ENCODE results near the gene TSPAN18. TPM values are rescaled to one million over a fixed set of nuclear protein-coding genes. Genes with fewer than 3 reads are reported as not detected.

The TSPAN18 gene
- total and polyA plus RNA-seq, 2 experiments from 2014 or later: 68.6 to 82.8 TPM

- Histone ChIP-seq H3K4me1 (ENCODE audit: low read depth) (peaks cover 9% of the 10 kb centered on the region), H3K4me3 (no peak overlapping the region), H3K9me3 (ENCODE audit: low read depth) (no peaks in the 10 kb centered on the region), H3K27ac (no peak overlapping the region), H3K36me3 (no peaks in the 10 kb centered on the region), H3K27me3 (no peaks in the 10 kb centered on the region)
- TF ChIP-seq CTCF (IDR thresholded peaks at IDR 0.05; ENCODE audit: low read depth, low read length): no peak
- no peak for DNase-seq (ENCODE audit: low read depth in 1 of 2, low spot score in 1 of 2)
These were observed 92.6 kb downstream of the TSPAN18 start for GRCh38 chr11:44819346-44819745.

DNA sequence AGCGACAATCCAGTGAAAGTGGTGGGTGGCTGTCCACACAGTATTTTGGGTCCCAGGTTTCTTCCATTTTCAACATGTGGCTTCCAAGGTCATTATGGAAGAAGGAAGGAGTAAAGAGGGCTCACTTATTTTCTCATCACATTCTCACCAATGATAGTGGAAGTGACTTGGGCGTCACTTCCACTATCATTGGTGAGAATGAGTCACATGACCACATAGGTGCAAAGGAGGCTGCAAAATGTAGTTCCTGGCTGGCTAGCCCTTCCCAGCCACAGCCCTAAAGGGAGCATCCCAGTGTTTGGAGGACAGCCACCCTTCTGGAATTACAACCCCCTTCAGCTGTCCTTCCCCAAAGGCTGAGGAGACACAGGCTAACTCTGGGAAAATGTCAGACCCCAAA, 95.6 kb downstream of the TSPAN18 start:
- TF ChIP-seq CTCF (IDR thresholded peaks at IDR 0.05; ENCODE audit: low read depth, low read length): no peak
- no peak overlapping the region for H3K27ac ChIP-seq

GRCh38 chr11:44823006-44823405, 96.2 kb downstream of the TSPAN18 start:
- H3K4me1 ChIP-seq (ENCODE audit: low read depth): peaks cover 24% of the 10 kb centered on the region
- no peaks in the 10 kb centered on the region for H3K27me3 ChIP-seq
- no peaks in the 10 kb centered on the region for H3K36me3 ChIP-seq
- no peak overlapping the region for H3K27ac ChIP-seq
- H3K4me3 ChIP-seq: no peak overlapping the region
- no peaks in the 10 kb centered on the region for H3K9me3 ChIP-seq (ENCODE audit: low read depth)
- TF ChIP-seq CTCF (IDR thresholded peaks at IDR 0.05; ENCODE audit: low read depth, low read length): peak; percentile 33
- no peak for DNase-seq (ENCODE audit: low read depth in 1 of 2, low spot score in 1 of 2)

More for the DNA sequence above, 95.6 kb downstream of the TSPAN18 start:
- Histone ChIP-seq H3K27me3 (no peaks in the 10 kb centered on the region), H3K4me1 (ENCODE audit: low read depth) (peaks cover 24% of the 10 kb centered on the region), H3K9me3 (ENCODE audit: low read depth) (no peaks in the 10 kb centered on the region), H3K36me3 (no peaks in the 10 kb centered on the region), H3K4me3 (no peak overlapping the region)
- DNase-seq (ENCODE audit: low read depth in 1 of 2, low spot score in 1 of 2): no peak

- H3K27ac ChIP-seq: peak overlapping the region; percentile 88
- H3K4me1 ChIP-seq (ENCODE audit: low read depth): peaks cover 24% of the 10 kb centered on the region
- no peaks in the 10 kb centered on the region for H3K9me3 ChIP-seq (ENCODE audit: low read depth)
- no peak overlapping the region for H3K4me3 ChIP-seq
- no peak for DNase-seq (ENCODE audit: low read depth in 1 of 2, low spot score in 1 of 2)
- no peaks in the 10 kb centered on the region for H3K27me3 ChIP-seq
- no peak for TF ChIP-seq CTCF (IDR thresholded peaks at IDR 0.05; ENCODE audit: low read depth, low read length)
- H3K36me3 ChIP-seq: no peaks in the 10 kb centered on the region
These were observed 97.1 kb downstream of the TSPAN18 start for GRCh38 chr11:44823868-44824267.

- Histone ChIP-seq H3K27me3 (no peaks in the 10 kb centered on the region), H3K9me3 (ENCODE audit: low read depth) (no peaks in the 10 kb centered on the region), H3K36me3 (no peaks in the 10 kb centered on the region), H3K4me1 (ENCODE audit: low read depth) (peaks cover 24% of the 10 kb centered on the region), H3K27ac (peak overlapping the region; percentile 88), H3K4me3 (no peak overlapping the region)
- peak; percentile 30 to 51 for DNase-seq (ENCODE audit: low read depth in 1 of 2, low spot score in 1 of 2)
- no peak for TF ChIP-seq CTCF (IDR thresholded peaks at IDR 0.05; ENCODE audit: low read depth, low read length)
These were observed 97.5 kb downstream of the TSPAN18 start for GRCh38 chr11:44824300-44824704.

Measured in cardiac muscle cell (in vitro differentiated cells and primary cell).